Esophagus mucosa (tissue), 1 donor: ENCODE data around the gene STX16. TPM values are rescaled to one million over a fixed set of nuclear protein-coding genes. Genes with fewer than 3 reads are reported as not detected.

ENCODE experiments used
- ATAC-seq: fragments of 200-7000 bp; cut with Tn5 transposase; one replicate; pipeline ENCODE4 v1.9.1; 2020
- total RNA-seq: library from RNA; stranded (reverse); gene quantifications from one replicate; pipeline ENCODE4 v1.2.4, GENCODE V29; 2023
- donor health status: DM: yes; HTN: yes; CAD: no.

STX16 gene
- total RNA-seq, 1 donor from 2014 or later = 27.0 TPM

DNA sequence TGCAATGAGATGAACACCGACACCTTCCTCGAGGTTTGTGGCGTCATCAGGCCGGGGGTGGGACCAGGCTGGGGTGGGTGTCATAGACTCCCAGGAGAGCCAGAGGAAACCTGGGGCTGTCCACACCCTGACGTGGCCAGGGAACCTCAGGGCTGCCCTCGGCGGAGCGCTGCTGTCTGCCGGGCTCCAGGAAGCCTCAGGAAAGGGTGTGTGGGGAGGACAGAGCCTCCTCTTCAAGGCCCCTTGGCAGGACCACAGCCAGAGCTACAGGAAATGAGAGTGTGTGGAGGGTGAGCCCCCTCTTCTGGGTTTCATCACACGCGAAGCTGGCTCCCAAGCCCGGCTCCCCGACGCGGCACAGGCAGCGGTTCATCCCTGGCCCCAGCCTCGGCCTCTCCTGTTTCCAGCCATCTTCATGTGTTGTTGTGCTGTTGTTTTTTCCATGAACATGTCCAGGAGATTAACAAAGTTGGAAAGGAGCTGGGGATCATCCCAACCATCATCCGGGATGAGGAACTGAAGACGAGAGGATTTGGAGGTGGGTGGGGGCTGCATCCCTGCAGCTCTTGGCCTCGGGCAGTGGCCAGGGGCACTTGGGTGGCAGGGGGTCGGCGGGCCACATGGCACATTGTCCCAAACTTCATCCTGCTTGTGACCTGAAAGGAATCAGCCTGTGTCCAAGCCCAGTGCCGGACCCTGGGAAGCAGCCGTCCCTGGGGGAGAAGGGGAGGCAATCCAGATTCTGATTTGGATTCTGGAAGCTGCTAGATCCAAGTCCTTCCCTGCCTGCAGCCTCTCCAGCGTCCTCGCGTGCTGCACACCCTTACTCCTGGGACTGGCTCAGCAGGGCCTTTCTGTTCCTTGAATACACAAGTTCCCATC, 47.9 kb downstream of the STX16 start:
- no peak for ATAC-seq

DNA sequence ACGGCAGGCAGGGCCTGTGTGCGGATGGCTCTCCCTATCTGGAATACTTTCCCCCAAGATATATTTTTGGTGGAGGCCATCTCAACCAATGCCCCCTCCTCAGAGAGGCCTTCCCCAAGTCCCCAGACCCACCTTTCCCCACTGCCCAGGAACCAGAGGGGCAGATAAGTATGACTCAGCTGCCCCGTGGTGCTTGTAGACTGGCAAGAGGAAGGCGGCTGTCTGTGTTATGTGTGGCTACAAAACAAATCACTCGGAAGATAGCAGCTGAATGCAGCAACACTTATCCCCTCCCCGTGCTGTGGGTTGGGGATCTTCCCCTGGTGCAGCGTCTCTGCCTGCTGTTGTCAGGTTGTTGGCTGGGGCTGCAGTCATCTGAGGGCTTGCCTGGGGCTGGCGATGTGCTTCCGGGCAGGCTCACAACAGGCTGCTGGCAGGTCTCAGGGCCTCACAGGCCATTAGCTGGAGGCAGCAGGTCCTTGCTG, 48.6 kb downstream of the STX16 start:
- ATAC-seq = no peak

DNA sequence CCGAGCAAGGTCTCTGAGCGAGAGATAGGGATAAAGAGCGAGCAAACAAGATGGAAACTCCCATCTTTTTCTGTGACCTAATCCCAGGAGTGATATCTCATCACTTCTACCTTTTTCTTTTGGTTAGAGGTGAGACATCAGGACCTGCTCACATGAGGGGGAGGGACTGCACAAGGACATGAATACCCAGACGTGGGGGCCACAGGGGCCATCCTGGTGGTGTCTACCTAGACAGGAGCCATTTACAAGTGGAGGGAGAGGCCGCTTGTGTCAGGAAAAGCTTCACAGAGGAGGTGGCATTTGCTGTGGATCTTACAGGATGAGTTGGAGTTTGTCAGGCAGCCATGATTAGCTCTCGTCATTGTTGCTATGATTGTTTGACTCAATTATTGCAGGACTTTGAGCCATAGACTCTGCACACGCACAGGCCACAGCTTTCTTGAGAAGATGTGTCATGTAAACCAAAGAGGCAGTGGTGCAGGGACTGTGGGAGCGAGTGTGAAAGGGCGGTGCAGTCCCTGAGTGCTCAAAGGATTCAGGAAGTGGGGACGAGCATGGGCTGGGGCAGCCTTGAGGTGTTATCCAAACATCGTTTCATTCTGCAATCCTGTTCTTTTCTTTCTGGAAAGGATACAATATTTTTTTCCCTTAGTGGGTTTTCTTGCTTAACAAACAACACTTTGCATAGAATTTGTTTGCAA, 49.2 kb downstream of the STX16 start:
- ATAC-seq = no peak

GRCh38 chr20:58700823-58701222, 49.7 kb downstream of the STX16 start:
- no peak for ATAC-seq

DNA sequence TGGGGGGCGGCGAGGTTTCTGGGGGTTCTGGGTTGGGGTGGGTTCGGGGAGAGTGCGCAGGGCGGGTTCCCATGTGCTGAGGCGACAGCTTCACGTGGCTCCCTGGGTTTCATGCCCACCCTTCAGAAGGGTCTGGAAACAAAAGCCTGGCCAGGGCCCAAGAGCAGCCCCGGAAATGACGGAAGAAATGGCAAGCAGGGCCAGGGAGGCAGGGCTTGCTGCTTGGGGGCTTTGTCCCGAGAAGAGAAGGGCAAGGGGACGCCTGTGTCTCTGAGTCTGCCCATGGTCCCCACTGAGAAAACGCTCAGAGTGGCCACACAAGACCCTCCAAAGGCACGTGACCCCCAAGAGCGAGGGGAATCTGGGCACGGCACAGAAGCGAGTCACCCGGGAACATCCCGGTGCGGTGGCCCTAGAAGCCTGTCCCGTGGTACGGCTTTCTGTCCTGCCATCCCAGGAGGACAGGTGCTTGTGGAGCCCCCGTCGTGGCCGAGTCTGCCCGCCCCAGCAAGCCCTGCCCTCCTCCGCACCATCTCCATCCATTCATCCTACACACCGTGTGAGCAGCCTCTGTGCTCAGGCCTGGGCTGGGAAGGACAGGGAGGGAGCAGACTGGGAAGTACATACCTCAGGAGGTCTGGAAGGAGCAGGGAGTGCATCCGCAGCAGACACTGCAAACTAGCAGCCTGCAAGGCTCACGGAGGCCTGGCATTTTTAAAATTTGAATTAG, 50.5 kb downstream of the STX16 start:
- no peak for ATAC-seq

GRCh38 chr20:58702161-58702510, 51.1 kb downstream of the STX16 start:
- ATAC-seq = no peak

GRCh38 chr20:58702859-58703648, 52.0 kb downstream of the STX16 start:
- ATAC-seq = no peak

GRCh38 chr20:58703765-58704371, 52.8 kb downstream of the STX16 start:
- ATAC-seq = no peak

DNA sequence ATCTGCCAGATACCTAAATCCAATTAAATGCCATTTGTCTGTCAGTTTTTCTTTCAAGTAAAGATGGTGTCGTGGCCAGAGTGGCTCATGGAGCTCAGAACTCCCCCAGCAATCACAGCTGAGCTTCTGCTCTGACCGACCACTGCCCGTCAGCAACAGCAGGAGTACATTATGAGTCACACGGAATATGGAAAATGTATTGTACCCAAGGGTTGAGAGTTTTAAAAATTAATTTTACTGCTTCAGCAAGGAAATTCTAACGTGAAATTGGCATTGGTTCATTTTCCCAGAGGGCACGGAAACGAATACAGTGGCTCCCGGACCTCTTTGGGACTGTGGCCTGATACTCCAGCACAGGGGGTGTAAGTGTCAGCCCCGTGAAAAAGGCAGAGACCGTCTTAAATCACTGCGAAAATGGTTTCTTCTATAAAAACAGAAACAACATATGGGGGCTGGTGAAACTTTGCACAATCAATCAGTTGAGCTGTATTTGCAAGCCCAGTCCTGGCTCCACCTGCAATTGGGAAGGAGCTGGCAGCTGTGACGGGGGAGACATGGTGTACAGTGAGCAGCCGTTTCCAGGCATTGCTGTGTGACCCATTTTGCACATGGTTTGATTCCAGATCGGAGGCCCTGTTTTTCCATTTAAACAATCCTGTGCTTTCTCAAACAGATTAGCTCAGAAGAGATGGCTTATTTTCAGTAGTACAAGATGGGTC, 54.3 kb downstream of the STX16 start:
- no peak for ATAC-seq

DNA sequence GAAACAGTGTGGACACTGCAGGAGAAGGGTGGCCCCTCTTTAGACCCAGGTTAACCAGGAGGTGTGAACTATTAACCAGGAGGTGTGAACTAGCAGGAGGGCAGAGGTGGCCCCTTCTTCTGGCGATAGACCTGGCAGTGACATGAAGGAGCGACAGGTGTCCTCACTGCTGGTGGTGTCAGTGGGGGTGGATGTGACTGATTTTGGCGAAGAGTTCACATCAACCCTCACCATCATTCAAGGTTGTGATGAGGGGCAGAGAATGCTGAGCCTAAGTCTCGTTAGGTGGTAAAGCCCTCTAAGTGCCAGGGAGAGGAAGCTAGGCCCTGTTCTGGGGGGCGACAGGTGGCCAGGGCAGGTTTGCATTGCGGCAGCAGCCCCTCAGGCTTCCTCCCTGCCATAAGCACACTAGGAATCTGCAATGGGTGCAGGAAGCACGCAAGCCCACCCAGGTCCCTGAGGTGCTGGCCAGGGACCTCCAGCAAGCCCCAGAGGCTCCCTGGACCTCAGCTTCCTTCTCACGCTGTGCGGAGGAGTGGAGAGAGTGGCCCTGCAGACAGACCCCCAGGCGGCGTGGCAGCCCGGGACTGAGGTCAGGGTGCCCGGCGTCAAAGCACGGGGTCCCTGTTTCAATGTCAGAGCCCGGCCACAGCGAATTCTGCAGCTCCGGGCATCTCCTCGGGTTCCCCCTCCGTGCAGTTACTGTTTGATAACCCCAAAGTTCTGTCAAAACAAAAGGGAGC, 55.2 kb downstream of the STX16 start:
- ATAC-seq = no peak

DNA sequence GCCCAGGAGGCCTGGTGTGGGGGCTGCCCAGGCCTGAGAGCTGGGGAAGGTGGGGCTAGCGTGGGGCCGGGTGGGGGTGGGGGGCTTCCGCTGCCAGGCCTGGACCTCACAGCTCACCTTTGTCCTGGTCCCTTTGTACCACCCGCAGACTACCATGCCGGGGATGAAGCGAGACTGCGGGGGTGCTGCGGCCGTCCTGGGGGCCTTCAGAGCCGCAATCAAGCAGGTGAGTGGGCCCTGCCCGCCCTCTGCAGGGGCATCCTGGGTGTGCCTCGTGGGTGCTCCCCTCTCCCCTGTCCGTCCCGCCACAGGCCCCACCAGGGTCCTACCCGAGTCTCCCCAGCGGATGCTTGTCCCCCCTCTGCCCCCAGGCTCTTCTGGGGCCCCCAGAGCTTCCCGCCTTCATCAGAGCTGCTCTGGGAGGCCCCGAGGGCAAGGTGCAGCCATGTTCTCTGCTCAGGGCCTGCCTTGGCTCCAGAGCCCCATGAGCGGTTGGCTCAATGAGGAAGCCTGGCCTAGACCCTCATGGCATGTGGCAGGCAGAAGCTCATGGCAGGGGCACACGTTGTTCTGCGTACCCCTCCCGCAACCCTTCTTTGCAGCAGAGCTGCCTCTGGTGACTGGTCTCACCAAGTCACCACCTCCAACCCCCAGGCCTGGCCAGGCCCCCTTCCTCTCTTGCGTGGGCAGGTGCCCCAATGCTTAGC, 56.0 kb downstream of the STX16 start:
- peak; percentile 10 for ATAC-seq

GRCh38 chr20:58707770-58708169, 56.7 kb downstream of the STX16 start:
- ATAC-seq = no peak

DNA sequence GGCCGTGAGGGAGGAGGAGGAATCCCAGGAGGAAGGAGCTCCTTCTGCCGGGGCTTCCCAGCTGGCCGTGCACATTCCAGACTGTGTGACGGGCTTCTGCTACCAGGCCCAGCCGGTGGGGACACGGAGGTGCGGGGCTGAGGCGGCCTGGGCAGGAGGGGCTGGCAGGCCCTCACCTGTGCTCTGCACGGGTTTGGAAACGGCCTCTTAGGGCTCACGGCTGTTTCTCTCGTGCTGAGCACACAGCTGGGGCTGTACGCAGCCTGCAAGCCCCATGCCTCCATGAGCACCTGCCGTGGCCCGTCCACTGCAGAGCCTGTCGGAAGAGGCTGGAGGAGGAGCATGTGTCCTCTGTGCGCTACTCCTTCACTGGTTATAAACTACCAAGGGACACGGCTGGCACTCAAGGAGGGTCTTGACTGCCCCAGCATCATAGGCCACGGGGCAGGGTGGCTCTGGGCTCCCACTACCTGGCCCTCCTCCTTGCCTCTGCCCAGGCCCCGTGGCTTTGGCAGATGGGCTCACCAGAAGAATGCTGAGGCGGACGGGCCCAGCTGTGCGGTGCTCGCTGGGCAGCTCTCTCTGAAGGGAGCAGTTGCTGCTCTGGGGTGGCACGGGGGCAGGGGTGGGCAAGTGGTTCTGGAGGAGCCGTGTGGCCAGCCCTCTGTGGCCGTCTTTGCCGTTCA, 57.3 kb downstream of the STX16 start:
- no peak for ATAC-seq

GRCh38 chr20:58709013-58709702, 58.1 kb downstream of the STX16 start:
- ATAC-seq = no peak

DNA sequence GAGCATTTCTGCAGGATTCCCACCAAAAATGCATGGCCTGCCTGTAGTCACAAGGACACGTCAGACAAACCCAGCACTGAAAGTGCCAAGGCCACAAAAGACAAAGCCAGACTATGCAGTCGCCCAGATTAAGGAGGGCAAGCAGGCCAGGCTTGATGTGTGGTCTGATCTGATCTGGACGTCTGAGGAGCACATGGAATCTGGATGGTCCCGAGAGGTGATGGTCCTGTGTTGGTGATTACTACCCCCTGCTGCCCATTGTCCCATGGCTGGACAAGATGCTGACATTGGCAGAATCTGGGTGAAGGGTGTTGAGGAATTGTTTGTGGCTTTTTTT, 58.6 kb downstream of the STX16 start:
- no peak for ATAC-seq

DNA sequence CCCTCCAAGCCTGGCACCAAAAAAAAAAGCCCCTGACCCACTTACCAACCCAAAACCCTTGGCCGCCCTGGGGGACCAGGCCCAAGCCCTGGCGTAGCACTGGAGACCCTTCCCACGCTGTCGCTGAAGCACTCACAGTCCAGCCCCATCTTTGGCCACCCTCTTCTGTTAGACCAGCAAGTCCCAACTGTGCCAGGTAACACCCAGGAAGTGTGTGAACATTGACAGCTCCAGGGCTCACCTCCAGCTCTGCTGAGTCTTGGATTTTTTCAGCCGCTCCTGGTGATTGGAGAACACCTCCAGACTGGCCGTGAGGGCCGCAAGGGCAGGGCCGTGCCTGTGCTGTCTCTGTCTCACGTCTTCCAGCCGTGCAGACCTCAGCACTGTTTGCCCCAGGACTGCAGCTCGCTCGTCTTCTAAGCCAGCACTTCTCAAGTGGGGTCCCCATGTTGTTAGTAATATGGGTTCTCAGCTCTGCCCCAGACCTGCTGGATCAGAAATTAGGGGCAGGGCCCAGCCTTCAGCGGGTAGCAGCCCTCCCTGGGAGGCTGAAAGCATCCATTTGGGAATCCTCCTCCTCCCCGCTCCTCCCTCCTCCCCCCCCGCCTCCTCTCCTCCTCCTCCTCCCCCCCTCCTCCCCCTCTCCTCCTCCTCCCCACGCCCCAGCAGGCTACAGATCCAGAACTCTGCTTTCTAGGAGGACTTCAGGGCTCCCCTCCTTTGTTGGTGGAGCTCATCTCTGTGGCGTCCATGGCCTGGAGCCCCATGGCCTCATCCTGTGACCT, 59.6 kb downstream of the STX16 start:
- no peak for ATAC-seq

DNA sequence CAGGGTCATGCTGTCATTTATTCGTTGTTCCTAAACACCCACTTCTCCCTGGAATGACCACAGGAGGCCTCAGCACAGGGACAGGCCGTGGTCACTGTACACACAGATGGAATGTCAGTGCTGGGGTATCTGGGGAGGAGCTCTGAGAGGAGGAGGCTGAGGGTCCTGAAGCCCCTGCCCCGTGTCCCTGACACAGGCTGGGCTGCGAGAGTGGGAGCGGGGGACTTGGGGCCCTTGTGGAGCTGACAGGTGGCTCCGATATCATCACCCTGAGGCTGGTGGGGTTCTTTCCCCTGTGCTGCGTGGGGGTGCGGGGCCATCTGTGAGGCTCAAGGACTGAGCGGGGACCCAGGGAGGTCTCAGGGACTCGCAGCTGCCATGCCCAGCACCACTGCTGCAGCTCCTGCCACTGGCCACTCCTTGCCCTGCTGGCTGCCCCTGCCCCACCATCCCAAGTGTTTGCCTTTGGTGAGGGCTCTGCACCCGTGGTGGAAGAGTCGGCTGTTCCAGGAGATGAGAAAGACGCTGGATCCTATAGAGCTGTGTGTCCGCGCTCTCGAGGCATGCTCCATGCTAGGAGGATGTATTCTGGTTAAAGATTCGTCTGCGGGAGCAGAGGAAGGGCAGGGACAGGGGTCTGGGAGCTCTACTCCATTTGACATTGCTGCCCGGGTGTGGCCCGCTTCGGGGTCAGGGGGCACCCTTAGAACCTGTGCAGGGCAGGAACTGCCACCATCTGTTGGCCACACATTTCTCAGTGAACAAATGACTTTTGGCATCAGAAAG, 60.4 kb downstream of the STX16 start:
- no peak for ATAC-seq
